MM.1S (cell line): Measurements from ENCODE around the gene CRTAC1.

ENCODE experiments used
- DNase-seq: peaks from one replicate; pipeline ENCODE4 v3.0.0-alpha.2; 2015
- H2AFZ ChIP-seq: fragments of 300-600 bp; sonication (generic); 2 replicates; pipeline ENCODE4 v1.6.0; 2016; ENCODE audit warnings: antibody characterized with exemption, low read length
- H3F3A ChIP-seq: fragments of 300-600 bp; sonication (generic); 2 replicates; pipeline ENCODE4 v1.6.1; 2016; ENCODE audit warnings: mild to moderate bottlenecking, antibody characterized with exemption, low read length, moderate library complexity, mixed read lengths; ENCODE audit not compliant: insufficient read depth
- H3K27ac ChIP-seq: fragments of 300-600 bp; sonication (generic); 2 replicates; pipeline ENCODE4 v1.5.1; 2016; ENCODE audit warnings: mild to moderate bottlenecking, low read length
- H3K27me3 ChIP-seq: fragments of 300-600 bp; sonication (generic); replicated peaks from 2 replicates; pipeline ENCODE4 v1.6.0; 2016; ENCODE audit warnings: low read length; ENCODE audit not compliant: insufficient read depth
- H3K36me3 ChIP-seq: fragments of 300-600 bp; sonication (generic); replicated peaks from 2 replicates; pipeline ENCODE4 v1.6.1; 2016; ENCODE audit warnings: mild to moderate bottlenecking, low read length, mixed read lengths; ENCODE audit not compliant: insufficient read depth
- H3K4me1 ChIP-seq: fragments of 300-600 bp; sonication (generic); 2 replicates; pipeline ENCODE4 v1.6.1; 2016; ENCODE audit warnings: low read length, mixed read lengths
- H3K4me2 ChIP-seq: fragments of 300-600 bp; sonication (generic); 2 replicates; pipeline ENCODE4 v1.6.0; 2016; ENCODE audit warnings: low read depth, low read length
- H3K4me3 ChIP-seq: fragments of 300-600 bp; sonication (generic); 2 replicates; pipeline ENCODE4 v1.5.1; 2016; ENCODE audit warnings: low read length, mixed read lengths
- H3K79me2 ChIP-seq: fragments of 300-600 bp; sonication (generic); 2 replicates; pipeline ENCODE4 v1.6.1; 2016; ENCODE audit warnings: mixed run types, low read length, mixed read lengths
- H3K9ac ChIP-seq: fragments of 300-600 bp; sonication (generic); 2 replicates; pipeline ENCODE4 v1.6.1; 2016; ENCODE audit warnings: low read length, mixed read lengths
- H3K9me2 ChIP-seq: fragments of 300-600 bp; sonication (generic); replicated peaks from 2 replicates; pipeline ENCODE4 v1.6.1; 2016; ENCODE audit warnings: mild to moderate bottlenecking, low read length, mixed read lengths; ENCODE audit not compliant: insufficient read depth
- H3K9me3 ChIP-seq: fragments of 300-600 bp; sonication (generic); replicated peaks from 2 replicates; pipeline ENCODE4 v1.6.1; 2016; ENCODE audit warnings: mild to moderate bottlenecking, low read length, mixed read lengths; ENCODE audit not compliant: insufficient read depth
- H4K20me1 ChIP-seq: fragments of 300-600 bp; sonication (generic); 2 replicates; pipeline ENCODE4 v1.6.1; 2016; ENCODE audit warnings: mild to moderate bottlenecking, low read length, moderate library complexity, mixed read lengths; ENCODE audit not compliant: insufficient read depth
- CTCF ChIP-seq: fragments of 300-600 bp; sonication (generic); IDR thresholded peaks from 2 replicates; pipeline ENCODE4 v1.5.1; 2016; ENCODE audit warnings: antibody characterized with exemption, low read length, mixed read lengths
- EZH2 ChIP-seq: fragments of 300-600 bp; sonication (generic); optimal IDR thresholded peaks from 2 replicates; pipeline ENCODE3; 2017; ENCODE audit warnings: low read depth, mild to moderate bottlenecking, antibody characterized with exemption, low read length, mixed read lengths
- EZH2phosphoT487 ChIP-seq: fragments of 300-600 bp; sonication (generic); IDR thresholded peaks from 2 replicates; pipeline ENCODE4 v1.6.1; 2018; ENCODE audit warnings: antibody characterized with exemption, low read length

The CRTAC1 gene

GRCh38 chr10:97905276-97905675 is 125.1 kb downstream of the CRTAC1 start:
- Histone ChIP-seq H3K4me2 (no peak overlapping the region), H3K27me3 (peaks cover 82% of the 10 kb centered on the region), H3K9me2 (no peaks in the 10 kb centered on the region), H3F3A (no peaks in the 10 kb centered on the region), H2AFZ (no peak overlapping the region), H3K9me3 (no peaks in the 10 kb centered on the region), H3K4me3 (no peak overlapping the region), H3K4me1 (no peaks in the 10 kb centered on the region), H3K9ac (no peak overlapping the region), H4K20me1 (no peaks in the 10 kb centered on the region), H3K79me2 (no peaks in the 10 kb centered on the region), H3K27ac (no peak overlapping the region), H3K36me3 (no peaks in the 10 kb centered on the region)
- DNase-seq: no peak
- TF ChIP-seq EZH2: no peak
- TF ChIP-seq CTCF: no peak
- TF ChIP-seq EZH2phosphoT487: no peak

- H3K9ac ChIP-seq: no peak overlapping the region
- H3K4me2 ChIP-seq: no peak overlapping the region
- no peak overlapping the region for H2AFZ ChIP-seq
- H3K4me3 ChIP-seq: no peak overlapping the region
- H3K9me2 ChIP-seq: no peaks in the 10 kb centered on the region
- no peak for TF ChIP-seq EZH2phosphoT487
- no peak for TF ChIP-seq CTCF
- TF ChIP-seq EZH2: no peak
- DNase-seq: no peak
- no peaks in the 10 kb centered on the region for H3K36me3 ChIP-seq
- no peaks in the 10 kb centered on the region for H4K20me1 ChIP-seq
- peaks cover 82% of the 10 kb centered on the region for H3K27me3 ChIP-seq
- no peaks in the 10 kb centered on the region for H3F3A ChIP-seq
- no peak overlapping the region for H3K27ac ChIP-seq
- H3K79me2 ChIP-seq: no peaks in the 10 kb centered on the region
- no peaks in the 10 kb centered on the region for H3K4me1 ChIP-seq
- H3K9me3 ChIP-seq: no peaks in the 10 kb centered on the region
Measured at GRCh38 chr10:97904576-97904975, 125.8 kb downstream of the CRTAC1 start.

- Histone ChIP-seq H2AFZ (no peak overlapping the region), H3K9me3 (no peaks in the 10 kb centered on the region), H3K4me1 (no peaks in the 10 kb centered on the region), H3K36me3 (no peaks in the 10 kb centered on the region), H3K9ac (no peak overlapping the region), H3K27me3 (peaks cover 82% of the 10 kb centered on the region), H4K20me1 (no peaks in the 10 kb centered on the region), H3K4me3 (no peak overlapping the region), H3K4me2 (no peak overlapping the region), H3K79me2 (no peaks in the 10 kb centered on the region), H3F3A (no peaks in the 10 kb centered on the region), H3K27ac (no peak overlapping the region), H3K9me2 (no peaks in the 10 kb centered on the region)
- DNase-seq: no peak
- no peak for TF ChIP-seq EZH2
- TF ChIP-seq CTCF: no peak
- no peak for TF ChIP-seq EZH2phosphoT487
Measured at GRCh38 chr10:97904018-97904381, 126.4 kb downstream of the CRTAC1 start.
